ENCODE measurements around the gene C1QL2. TPM values are rescaled to one million over a fixed set of nuclear protein-coding genes. Genes with fewer than 3 reads are reported as not detected.
A peak's percentile ranks its signal among the peaks of the same experiment; 100 is the strongest.

C1QL2 gene
- polyA plus RNA-seq, 4 donors = not detected

DNA sequence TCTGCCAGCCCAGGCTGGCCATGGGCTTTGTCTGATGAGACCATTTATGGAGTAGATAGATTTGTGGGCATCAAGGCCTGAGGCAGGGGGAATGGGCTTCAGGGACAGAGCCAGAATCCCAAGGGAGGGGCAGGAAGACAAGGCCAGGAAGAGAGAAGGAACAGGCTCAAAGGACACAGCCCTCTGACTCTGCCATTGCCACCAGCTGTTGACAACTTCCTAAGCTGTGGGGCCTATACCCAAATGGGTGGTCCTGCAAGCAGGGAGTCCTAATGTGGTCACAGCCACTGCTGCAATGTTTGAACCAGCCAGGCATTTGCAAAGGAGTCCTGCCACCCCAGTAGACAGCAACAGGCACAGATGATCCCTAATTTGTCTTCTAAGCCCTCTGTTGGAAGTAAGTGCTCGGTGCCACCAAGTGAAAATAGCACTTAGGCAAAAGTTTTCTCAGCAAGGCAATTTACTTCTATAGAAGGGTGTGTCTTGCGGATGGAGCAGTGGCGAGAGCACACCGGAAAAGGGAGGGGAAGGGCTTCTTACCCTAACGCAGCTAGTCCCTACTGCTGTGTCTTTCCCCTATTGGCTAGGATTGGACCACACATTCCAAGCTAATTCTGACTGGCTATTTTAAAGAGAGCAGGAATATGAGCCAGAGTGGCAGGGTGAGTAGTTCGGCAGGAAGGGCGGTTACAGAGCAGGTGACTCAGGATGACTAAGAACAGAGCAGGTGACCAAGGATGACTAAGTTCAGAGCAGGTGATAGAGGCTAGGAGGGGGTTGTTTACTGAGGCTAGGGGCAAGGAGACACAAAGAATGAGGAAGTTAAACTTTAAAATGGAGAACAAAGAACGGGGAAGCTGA, 47.2 kb downstream of the C1QL2 start:
- H3K27ac ChIP-seq (ENCODE audit: low read depth in 1 of 3, low read length in 2 of 3) = no peak overlapping the region
- DNase-seq (no peak), FAIRE-seq (no peak)
- H3K36me3 ChIP-seq (ENCODE audit: control insufficient read depth in 3 of 3, insufficient read depth in 2 of 3, low read depth in 1 of 3, low read length in 3 of 3) = no peaks in the 10 kb centered on the region
- H3K4me1 ChIP-seq (ENCODE audit: control insufficient read depth in 3 of 3, insufficient read depth in 2 of 3, low read depth in 1 of 3, low read length in 2 of 3) = no peaks in the 10 kb centered on the region
- H3K4me3 ChIP-seq (ENCODE audit: low read depth in 1 of 3, low read length in 3 of 3) = no peak overlapping the region
- 58 to 73% (median 68%) methylated on average over 8 of the region's 8 CpGs for WGBS, 3 donors
- peaks cover 0 to 12% of the 10 kb centered on the region in 2 donors for H3K9me3 ChIP-seq (ENCODE audit: control insufficient read depth in 2 of 2, insufficient read depth in 1 of 2, low read depth in 1 of 2, low read length in 1 of 2)
- peaks cover 0 to 3% (median 2%) of the 10 kb centered on the region in 3 donors for H3K27me3 ChIP-seq (ENCODE audit: control insufficient read depth in 3 of 3, insufficient read depth in 3 of 3, low read length in 3 of 3)

DNA sequence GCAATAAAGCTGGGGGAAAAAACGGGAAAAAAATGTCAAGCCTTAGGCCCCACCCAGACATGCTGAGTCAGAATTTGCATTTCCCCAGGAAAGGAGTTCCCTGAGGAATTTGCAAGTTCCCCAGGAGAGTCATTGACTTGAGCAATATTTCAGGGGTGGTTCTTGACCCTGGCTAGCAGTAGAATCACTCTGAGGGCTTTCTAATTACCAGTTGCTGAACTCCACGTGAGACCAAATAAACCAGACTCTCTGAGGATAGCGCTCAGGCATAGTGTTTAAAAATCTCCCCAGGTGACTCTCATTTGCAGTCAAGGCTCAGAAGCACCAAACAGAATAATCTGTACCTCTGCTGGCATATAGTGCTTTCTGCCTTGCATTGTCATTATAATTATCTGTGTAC, 48.7 kb downstream of the C1QL2 start:
- no peak overlapping the region for H3K27ac ChIP-seq (ENCODE audit: low read depth in 1 of 3, low read length in 2 of 3)
- H3K9me3 ChIP-seq (ENCODE audit: control insufficient read depth in 2 of 2, insufficient read depth in 1 of 2, low read depth in 1 of 2, low read length in 1 of 2) = peaks cover 0 to 12% of the 10 kb centered on the region in 2 donors
- no peaks in the 10 kb centered on the region for H3K36me3 ChIP-seq (ENCODE audit: control insufficient read depth in 3 of 3, insufficient read depth in 2 of 3, low read depth in 1 of 3, low read length in 3 of 3)
- DNase-seq (no peak), FAIRE-seq (no peak)
- 20 to 42% (median 37%) methylated on average over 3 of the region's 3 CpGs for WGBS, 3 donors
- no peak overlapping the region for H3K4me3 ChIP-seq (ENCODE audit: low read depth in 1 of 3, low read length in 3 of 3)
- H3K27me3 ChIP-seq (ENCODE audit: control insufficient read depth in 3 of 3, insufficient read depth in 3 of 3, low read length in 3 of 3) = peaks cover 0 to 3% (median 2%) of the 10 kb centered on the region in 3 donors
- no peaks in the 10 kb centered on the region for H3K4me1 ChIP-seq (ENCODE audit: control insufficient read depth in 3 of 3, insufficient read depth in 2 of 3, low read depth in 1 of 3, low read length in 2 of 3)

DNA sequence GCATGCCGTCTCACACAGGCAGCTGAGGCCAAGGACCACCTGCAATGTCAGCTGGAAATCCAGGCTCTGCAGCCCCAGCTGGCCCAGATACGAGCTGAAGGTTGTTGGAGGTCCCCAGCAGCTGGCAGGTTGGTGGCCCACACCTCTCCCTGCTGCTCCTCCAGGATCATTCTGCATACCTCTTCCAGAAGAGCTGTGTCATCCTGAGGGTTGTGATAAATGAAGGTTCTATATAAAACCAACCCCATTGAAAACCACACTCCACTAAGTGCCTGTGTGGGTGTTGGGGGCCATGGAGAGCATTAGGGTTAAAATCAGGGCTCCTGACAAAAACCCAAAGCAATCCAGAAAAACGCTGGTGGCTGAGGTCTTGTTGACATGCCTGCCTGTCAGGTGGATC, 50.4 kb downstream of the C1QL2 start:
- DNase-seq = no peak
- peaks cover 0 to 12% of the 10 kb centered on the region in 2 donors for H3K9me3 ChIP-seq (ENCODE audit: control insufficient read depth in 2 of 2, insufficient read depth in 1 of 2, low read depth in 1 of 2, low read length in 1 of 2)
- no peak for FAIRE-seq
- H3K27ac ChIP-seq (ENCODE audit: low read depth in 1 of 3, low read length in 2 of 3) = no peak overlapping the region
- no peak overlapping the region for H3K4me3 ChIP-seq (ENCODE audit: low read depth in 1 of 3, low read length in 3 of 3)
- no peaks in the 10 kb centered on the region for H3K36me3 ChIP-seq (ENCODE audit: control insufficient read depth in 3 of 3, insufficient read depth in 2 of 3, low read depth in 1 of 3, low read length in 3 of 3)
- WGBS, 3 donors = 40 to 57% (median 41%) methylated on average over 3 of the region's 3 CpGs
- H3K4me1 ChIP-seq (ENCODE audit: control insufficient read depth in 3 of 3, insufficient read depth in 2 of 3, low read depth in 1 of 3, low read length in 2 of 3) = no peaks in the 10 kb centered on the region
- H3K27me3 ChIP-seq (ENCODE audit: control insufficient read depth in 3 of 3, insufficient read depth in 3 of 3, low read length in 3 of 3) = peaks cover 0 to 2% (median 2%) of the 10 kb centered on the region in 3 donors

DNA sequence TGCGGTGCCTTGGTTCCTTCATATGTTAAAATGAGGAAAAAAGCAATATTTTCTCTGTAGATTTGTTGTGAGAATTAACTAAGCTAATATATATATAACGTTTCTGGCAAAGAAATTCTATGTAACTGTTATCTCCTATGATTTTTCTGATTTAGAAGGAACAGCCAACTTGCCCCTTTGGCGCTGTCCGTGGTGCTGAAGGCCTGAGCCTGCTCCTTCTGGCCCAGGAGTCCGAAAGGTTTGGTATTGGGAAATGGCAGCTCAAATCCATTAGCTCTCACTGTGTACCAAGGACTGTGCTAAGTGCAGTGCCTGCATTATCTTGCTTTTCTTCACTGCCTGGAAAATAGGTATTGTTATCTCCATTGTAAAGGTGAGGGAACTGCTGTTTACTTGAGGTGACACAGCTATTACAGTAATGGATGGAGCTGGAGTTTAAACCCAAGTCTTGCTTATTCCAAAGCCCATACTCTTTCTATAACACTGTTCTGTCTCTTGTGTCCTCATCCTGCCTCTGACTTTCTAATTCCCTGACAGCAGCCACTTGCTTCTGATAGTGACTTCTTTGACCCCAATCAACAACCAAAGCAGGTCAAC, 52.2 kb downstream of the C1QL2 start:
- DNase-seq (peak; percentile 10 to 51), FAIRE-seq (no peak)
- H3K27ac ChIP-seq (ENCODE audit: low read depth in 1 of 3, low read length in 2 of 3) = no peak overlapping the region
- 28 to 32% (median 31%) methylated on average over 5 of the region's 5 CpGs for WGBS, 3 donors
- no peaks in the 10 kb centered on the region for H3K4me1 ChIP-seq (ENCODE audit: control insufficient read depth in 3 of 3, insufficient read depth in 2 of 3, low read depth in 1 of 3, low read length in 2 of 3)
- peaks cover 0 to 6% of the 10 kb centered on the region in 2 donors for H3K9me3 ChIP-seq (ENCODE audit: control insufficient read depth in 2 of 2, insufficient read depth in 1 of 2, low read depth in 1 of 2, low read length in 1 of 2)
- no peaks in the 10 kb centered on the region for H3K36me3 ChIP-seq (ENCODE audit: control insufficient read depth in 3 of 3, insufficient read depth in 2 of 3, low read depth in 1 of 3, low read length in 3 of 3)
- H3K4me3 ChIP-seq (ENCODE audit: low read depth in 1 of 3, low read length in 3 of 3) = no peak overlapping the region
- H3K27me3 ChIP-seq (ENCODE audit: control insufficient read depth in 3 of 3, insufficient read depth in 3 of 3, low read length in 3 of 3) = no peaks in the 10 kb centered on the region

Other genes with a start within 250 kb of the C1QL2 start
- 10 to 100 TPM in 1 of 4 donors, 1 to 10 TPM in 2, under 1 TPM in 1; 0.03 to 13.4 (median 2.2) TPM for gene MARCO, start 216.6 kb downstream of the C1QL2 start, polyA plus RNA-seq
- 10 to 100 TPM in 1 of 4 donors, 1 to 10 TPM in 3; 1.3 to 19.2 (median 3.2) TPM for gene STEAP3, start 65.1 kb upstream of the C1QL2 start, polyA plus RNA-seq
- 10 to 100 TPM; 11.0 to 13.5 (median 12.2) TPM for gene C2orf76, start 208.1 kb upstream of the C1QL2 start, polyA plus RNA-seq
- 1,000 to 10,000 TPM in 1 of 4 donors, 100 to 1,000 TPM in 3; 461 to 1,006 (median 574) TPM for gene DBI, start 208.2 kb upstream of the C1QL2 start, polyA plus RNA-seq